Measurements from ENCODE around the gene LRIG1. TPM values are rescaled to one million over a fixed set of nuclear protein-coding genes. Genes with fewer than 3 reads are reported as not detected.

The LRIG1 gene
- total and polyA plus RNA-seq, 2 of the 8 experiments (the other 6 are each of a cell fraction or from before 2014, with no cell fraction given), result 78.1 to 88.7 TPM

DNA sequence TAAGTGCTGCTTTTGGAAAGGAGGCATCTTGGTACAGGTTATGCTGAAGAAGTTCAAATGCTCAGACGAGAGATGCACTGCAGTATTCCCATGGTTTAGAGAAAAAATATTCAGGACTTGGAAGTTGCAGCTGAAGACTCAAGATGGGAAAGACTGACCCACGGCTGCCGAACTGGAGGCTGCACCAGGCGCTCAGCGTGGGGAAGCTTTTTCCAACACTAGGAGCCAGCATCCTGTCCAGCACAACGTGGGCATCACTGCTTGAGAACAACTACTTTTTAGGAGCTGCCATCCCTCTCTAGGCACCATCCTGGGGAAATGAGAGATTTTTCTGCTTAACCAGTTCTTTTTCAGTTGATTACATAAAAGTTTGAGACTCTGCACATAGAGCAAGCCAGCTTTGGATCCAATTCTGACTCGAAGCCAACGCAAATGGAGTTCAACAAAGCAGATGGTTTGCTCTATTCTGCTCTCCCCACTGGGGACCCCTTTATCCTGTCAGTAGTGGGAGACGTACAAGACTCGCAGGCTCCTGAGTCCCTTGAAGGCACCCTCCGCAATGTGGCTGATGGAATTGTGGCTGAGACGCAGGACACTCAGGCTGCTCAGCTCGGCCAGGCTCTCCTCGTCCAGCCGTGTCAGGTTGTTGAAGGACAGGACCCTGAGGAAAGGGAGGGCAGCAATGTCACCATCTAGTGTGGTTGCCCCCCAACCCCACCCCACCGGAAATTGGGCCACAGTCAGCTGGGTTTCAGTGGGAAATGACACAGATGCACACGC lies 93.8 kb downstream of the LRIG1 start (continued):
- TF ChIP-seq SIRT6 (IDR thresholded peaks at IDR 0.05; ENCODE audit: low read length) (no peak), FOSL1 (IDR thresholded peaks at IDR 0.05; ENCODE audit: insufficient read depth, low read depth, low read length) (no peak), BRCA1 (IDR thresholded peaks at IDR 0.05; ENCODE audit: low read depth, low read length) (no peak), GABPA (IDR thresholded peaks at IDR 0.05; ENCODE audit: borderline replicate concordance, insufficient read depth, low read length) (no peak)
- TF ChIP-seq, protein P1, sequence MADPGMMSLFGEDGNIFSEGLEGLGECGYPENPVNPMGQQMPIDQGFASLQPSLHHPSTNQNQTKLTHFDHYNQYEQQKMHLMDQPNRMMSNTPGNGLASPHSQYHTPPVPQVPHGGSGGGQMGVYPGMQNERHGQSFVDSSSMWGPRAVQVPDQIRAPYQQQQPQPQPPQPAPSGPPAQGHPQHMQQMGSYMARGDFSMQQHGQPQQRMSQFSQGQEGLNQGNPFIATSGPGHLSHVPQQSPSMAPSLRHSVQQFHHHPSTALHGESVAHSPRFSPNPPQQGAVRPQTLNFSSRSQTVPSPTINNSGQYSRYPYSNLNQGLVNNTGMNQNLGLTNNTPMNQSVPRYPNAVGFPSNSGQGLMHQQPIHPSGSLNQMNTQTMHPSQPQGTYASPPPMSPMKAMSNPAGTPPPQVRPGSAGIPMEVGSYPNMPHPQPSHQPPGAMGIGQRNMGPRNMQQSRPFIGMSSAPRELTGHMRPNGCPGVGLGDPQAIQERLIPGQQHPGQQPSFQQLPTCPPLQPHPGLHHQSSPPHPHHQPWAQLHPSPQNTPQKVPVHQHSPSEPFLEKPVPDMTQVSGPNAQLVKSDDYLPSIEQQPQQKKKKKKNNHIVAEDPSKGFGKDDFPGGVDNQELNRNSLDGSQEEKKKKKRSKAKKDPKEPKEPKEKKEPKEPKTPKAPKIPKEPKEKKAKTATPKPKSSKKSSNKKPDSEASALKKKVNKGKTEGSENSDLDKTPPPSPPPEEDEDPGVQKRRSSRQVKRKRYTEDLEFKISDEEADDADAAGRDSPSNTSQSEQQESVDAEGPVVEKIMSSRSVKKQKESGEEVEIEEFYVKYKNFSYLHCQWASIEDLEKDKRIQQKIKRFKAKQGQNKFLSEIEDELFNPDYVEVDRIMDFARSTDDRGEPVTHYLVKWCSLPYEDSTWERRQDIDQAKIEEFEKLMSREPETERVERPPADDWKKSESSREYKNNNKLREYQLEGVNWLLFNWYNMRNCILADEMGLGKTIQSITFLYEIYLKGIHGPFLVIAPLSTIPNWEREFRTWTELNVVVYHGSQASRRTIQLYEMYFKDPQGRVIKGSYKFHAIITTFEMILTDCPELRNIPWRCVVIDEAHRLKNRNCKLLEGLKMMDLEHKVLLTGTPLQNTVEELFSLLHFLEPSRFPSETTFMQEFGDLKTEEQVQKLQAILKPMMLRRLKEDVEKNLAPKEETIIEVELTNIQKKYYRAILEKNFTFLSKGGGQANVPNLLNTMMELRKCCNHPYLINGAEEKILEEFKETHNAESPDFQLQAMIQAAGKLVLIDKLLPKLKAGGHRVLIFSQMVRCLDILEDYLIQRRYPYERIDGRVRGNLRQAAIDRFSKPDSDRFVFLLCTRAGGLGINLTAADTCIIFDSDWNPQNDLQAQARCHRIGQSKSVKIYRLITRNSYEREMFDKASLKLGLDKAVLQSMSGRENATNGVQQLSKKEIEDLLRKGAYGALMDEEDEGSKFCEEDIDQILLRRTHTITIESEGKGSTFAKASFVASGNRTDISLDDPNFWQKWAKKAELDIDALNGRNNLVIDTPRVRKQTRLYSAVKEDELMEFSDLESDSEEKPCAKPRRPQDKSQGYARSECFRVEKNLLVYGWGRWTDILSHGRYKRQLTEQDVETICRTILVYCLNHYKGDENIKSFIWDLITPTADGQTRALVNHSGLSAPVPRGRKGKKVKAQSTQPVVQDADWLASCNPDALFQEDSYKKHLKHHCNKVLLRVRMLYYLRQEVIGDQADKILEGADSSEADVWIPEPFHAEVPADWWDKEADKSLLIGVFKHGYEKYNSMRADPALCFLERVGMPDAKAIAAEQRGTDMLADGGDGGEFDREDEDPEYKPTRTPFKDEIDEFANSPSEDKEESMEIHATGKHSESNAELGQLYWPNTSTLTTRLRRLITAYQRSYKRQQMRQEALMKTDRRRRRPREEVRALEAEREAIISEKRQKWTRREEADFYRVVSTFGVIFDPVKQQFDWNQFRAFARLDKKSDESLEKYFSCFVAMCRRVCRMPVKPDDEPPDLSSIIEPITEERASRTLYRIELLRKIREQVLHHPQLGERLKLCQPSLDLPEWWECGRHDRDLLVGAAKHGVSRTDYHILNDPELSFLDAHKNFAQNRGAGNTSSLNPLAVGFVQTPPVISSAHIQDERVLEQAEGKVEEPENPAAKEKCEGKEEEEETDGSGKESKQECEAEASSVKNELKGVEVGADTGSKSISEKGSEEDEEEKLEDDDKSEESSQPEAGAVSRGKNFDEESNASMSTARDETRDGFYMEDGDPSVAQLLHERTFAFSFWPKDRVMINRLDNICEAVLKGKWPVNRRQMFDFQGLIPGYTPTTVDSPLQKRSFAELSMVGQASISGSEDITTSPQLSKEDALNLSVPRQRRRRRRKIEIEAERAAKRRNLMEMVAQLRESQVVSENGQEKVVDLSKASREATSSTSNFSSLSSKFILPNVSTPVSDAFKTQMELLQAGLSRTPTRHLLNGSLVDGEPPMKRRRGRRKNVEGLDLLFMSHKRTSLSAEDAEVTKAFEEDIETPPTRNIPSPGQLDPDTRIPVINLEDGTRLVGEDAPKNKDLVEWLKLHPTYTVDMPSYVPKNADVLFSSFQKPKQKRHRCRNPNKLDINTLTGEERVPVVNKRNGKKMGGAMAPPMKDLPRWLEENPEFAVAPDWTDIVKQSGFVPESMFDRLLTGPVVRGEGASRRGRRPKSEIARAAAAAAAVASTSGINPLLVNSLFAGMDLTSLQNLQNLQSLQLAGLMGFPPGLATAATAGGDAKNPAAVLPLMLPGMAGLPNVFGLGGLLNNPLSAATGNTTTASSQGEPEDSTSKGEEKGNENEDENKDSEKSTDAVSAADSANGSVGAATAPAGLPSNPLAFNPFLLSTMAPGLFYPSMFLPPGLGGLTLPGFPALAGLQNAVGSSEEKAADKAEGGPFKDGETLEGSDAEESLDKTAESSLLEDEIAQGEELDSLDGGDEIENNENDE (IDR thresholded peaks at IDR 0.05; ENCODE audit: insufficient replicate concordance, low read length), result no peak
